CD8-positive, alpha-beta memory T cell (primary cell): ENCODE measurements around the gene SF1. TPM values are rescaled to one million over a fixed set of nuclear protein-coding genes. Genes with fewer than 3 reads are reported as not detected.
A peak's percentile ranks its signal among the peaks of the same experiment; 100 is the strongest.

Experiments used
- CTCF ChIA-PET: fragments of 350-600 bp; sonication (Branson Sonifier 250); formaldehyde crosslinking; loops from one replicate; lab custom pipeline; 2021; ENCODE audit warnings: antibody characterized with exemption; lab: Charles Lee
- POLR2A ChIA-PET: fragments of 350-600 bp; sonication (Branson Sonifier 250); formaldehyde crosslinking; loops from one replicate; lab custom pipeline; 2021; ENCODE audit warnings: antibody characterized with exemption; lab: Charles Lee
- DNase-seq, 5 donors: peaks; one replicate each; pipeline versions ENCODE4 v3.0.0 to v3.0.0-alpha.2; 2020 to 2022; ENCODE audit warnings: mixed read lengths in 1 of 5
- H3K27ac ChIP-seq: one replicate; pipeline ENCODE4 v1.7.0; 2013; ENCODE audit warnings: low read depth, mild to moderate bottlenecking, low read length, moderate library complexity
- H3K27me3 ChIP-seq: 2 replicates; pipeline ENCODE4 v1.7.0; 2013; ENCODE audit warnings: low read length, mild to moderate bottlenecking; ENCODE audit not compliant: insufficient read depth, poor library complexity, severe bottlenecking
- H3K36me3 ChIP-seq: 2 replicates; pipeline ENCODE4 v1.7.0; 2013; ENCODE audit warnings: mild to moderate bottlenecking, low read length, moderate library complexity; ENCODE audit not compliant: insufficient read depth
- H3K4me1 ChIP-seq: 2 replicates; pipeline ENCODE4 v1.7.0; 2013; ENCODE audit warnings: mild to moderate bottlenecking, low read length, moderate library complexity; ENCODE audit not compliant: insufficient read depth
- H3K4me3 ChIP-seq: 2 replicates; pipeline ENCODE4 v1.7.0; 2013; ENCODE audit warnings: mild to moderate bottlenecking, low read length
- H3K9me3 ChIP-seq: 2 replicates; pipeline ENCODE4 v1.7.0; 2013; ENCODE audit warnings: mild to moderate bottlenecking, low read length
- H3K27ac Mint-ChIP-seq, 8 donors: one replicate each; pipeline ENCODE4 v1.8.0; 2020 to 2021; ENCODE audit warnings: mixed read lengths in 8 of 8, mild to moderate bottlenecking in 6 of 8, inconsistent platforms in 3 of 8, moderate library complexity in 3 of 8
- H3K27me3 Mint-ChIP-seq, 2 donors: one replicate each; pipeline ENCODE4 v1.8.0; 2020 to 2021; ENCODE audit warnings: mixed read lengths in 2 of 2, mild to moderate bottlenecking in 1 of 2, moderate library complexity in 1 of 2
- H3K36me3 Mint-ChIP-seq, 3 donors: one replicate each; pipeline ENCODE4 v1.8.0; 2020 to 2021; ENCODE audit warnings: mixed read lengths in 3 of 3, inconsistent platforms in 1 of 3, mild to moderate bottlenecking in 1 of 3
- H3K4me1 Mint-ChIP-seq, 3 donors: one replicate each; pipeline ENCODE4 v1.8.0; 2020 to 2021; ENCODE audit warnings: mixed read lengths in 3 of 3, inconsistent platforms in 1 of 3, mild to moderate bottlenecking in 1 of 3
- H3K4me3 Mint-ChIP-seq, 7 donors: one replicate each; pipeline ENCODE4 v1.8.0; 2020 to 2021; ENCODE audit warnings: mixed read lengths in 7 of 7, mild to moderate bottlenecking in 6 of 7, moderate library complexity in 4 of 7, inconsistent platforms in 2 of 7
- H3K9me3 Mint-ChIP-seq, 5 donors: one replicate each; pipeline ENCODE4 v1.8.0; 2020 to 2022; ENCODE audit warnings: mixed read lengths in 5 of 5, mild to moderate bottlenecking in 3 of 5, moderate library complexity in 2 of 5, inconsistent platforms in 1 of 5
- polyA plus RNA-seq: library from polyadenylated mRNA; unstranded; fragments of 300-500 nt; fragmentation: Illumina TruSeq; gene quantifications from one replicate; pipeline ENCODE4 v1.2.3, GENCODE V29; 2021
- total RNA-seq, 2 experiments: library from RNA; stranded (reverse); gene quantifications; one replicate each; pipeline ENCODE4 v1.2.3, GENCODE V29; 2021

Gene SF1
- total and polyA plus RNA-seq, 3 experiments from 2014 or later, result 176 to 423 (median 403) TPM

GRCh38 chr11:64767344-64768299 is 10.7 kb downstream of the SF1 start:
- no peak overlapping the region for H3K4me3 ChIP-seq
- H3K36me3 Mint-ChIP-seq, result peaks cover 26 to 92% (median 49%) of the 10 kb centered on the region in 3 donors
- peak overlapping the region; percentile 17 for H3K27ac ChIP-seq
- H3K4me3 Mint-ChIP-seq, result peak overlapping the region; percentile 33 to 83 (median 64)
- no peaks in the 10 kb centered on the region for H3K9me3 Mint-ChIP-seq
- H3K27me3 Mint-ChIP-seq, result peaks cover 0 to 6% of the 10 kb centered on the region in 2 donors
- POLR2A ChIA-PET, result interaction anchor here (3.4 to 15.8 kb wide), 2 partner anchors 10 to 24 kb away, joined by 37 to 220 read pairs; partner anchors contain the start of genes RASGRP2 and SF1
- H3K4me1 ChIP-seq, result peaks cover 91% of the 10 kb centered on the region
- no peaks in the 10 kb centered on the region for H3K9me3 ChIP-seq
- CTCF ChIA-PET, result interaction anchor here (0.7 to 26.7 kb wide), 9 partner anchors 8 to 97 kb away, joined by 3 to 441 read pairs (median 4); partner anchors contain the start of genes MAP4K2, RASGRP2 and SF1
- DNase-seq, result peak; percentile 72 to 88 (median 79)
- peak overlapping the region; percentile 84 to 95 (median 89) for H3K27ac Mint-ChIP-seq
- H3K4me1 Mint-ChIP-seq, result peaks cover 80 to 94% (median 89%) of the 10 kb centered on the region in 3 donors
- H3K27me3 ChIP-seq, result no peaks in the 10 kb centered on the region
- H3K36me3 ChIP-seq, result peaks cover 71% of the 10 kb centered on the region

- Mint-ChIP-seq H3K4me1 (peaks cover 80 to 94% (median 89%) of the 10 kb centered on the region in 3 donors), H3K27ac (peak overlapping the region in 7 of 8 donors; percentile 17 to 95 (median 89)), H3K27me3 (peaks cover 0 to 6% of the 10 kb centered on the region in 2 donors), H3K4me3 (peak overlapping the region in 2 of 7 donors; percentile 59 to 77), H3K9me3 (no peaks in the 10 kb centered on the region), H3K36me3 (peaks cover 26 to 91% (median 48%) of the 10 kb centered on the region in 3 donors)
- DNase-seq, result peak in 1 of 5 donors; percentile 49
- ChIA-PET CTCF (interaction anchor here (1.3 to 26.7 kb wide), 4 partner anchors 10 to 98 kb away, joined by 3 to 441 read pairs (median 8); partner anchors contain the start of gene RASGRP2), POLR2A (interaction anchor here (1.2 to 15.8 kb wide), 3 partner anchors 11 to 23 kb away, joined by 3 to 220 read pairs (median 37); partner anchors contain the start of genes RASGRP2 and SF1)
- Histone ChIP-seq H3K4me1 (peaks cover 91% of the 10 kb centered on the region), H3K9me3 (no peaks in the 10 kb centered on the region), H3K27ac (peak overlapping the region; percentile 17), H3K4me3 (no peak overlapping the region), H3K27me3 (no peaks in the 10 kb centered on the region), H3K36me3 (peaks cover 64% of the 10 kb centered on the region)
Observed at GRCh38 chr11:64766881-64767280, 11.5 kb downstream of the SF1 start.

- Histone ChIP-seq H3K27ac (no peak overlapping the region), H3K27me3 (no peaks in the 10 kb centered on the region), H3K36me3 (peaks cover 56% of the 10 kb centered on the region), H3K4me1 (peaks cover 92% of the 10 kb centered on the region), H3K9me3 (no peaks in the 10 kb centered on the region), H3K4me3 (no peak overlapping the region)
- H3K4me3 Mint-ChIP-seq, result peak overlapping the region in 5 of 7 donors; percentile 27 to 79 (median 74)
- POLR2A ChIA-PET, result interaction anchor here (0.6 to 15.8 kb wide), 6 partner anchors 10 to 86 kb away, joined by 3 to 220 read pairs (median 4); partner anchors contain the start of genes RASGRP2 and SF1
- CTCF ChIA-PET, result interaction anchor here (1.0 to 26.7 kb wide), 4 partner anchors 8 to 344 kb away, joined by 3 to 441 read pairs (median 11); partner anchors contain the start of gene RASGRP2
- H3K27me3 Mint-ChIP-seq, result peaks cover 0 to 6% of the 10 kb centered on the region in 2 donors
- peak overlapping the region in 7 of 8 donors; percentile 38 to 94 (median 82) for H3K27ac Mint-ChIP-seq
- peaks cover 79 to 92% (median 89%) of the 10 kb centered on the region in 3 donors for H3K4me1 Mint-ChIP-seq
- DNase-seq, result peak in 2 of 5 donors; percentile 47 to 54
- H3K9me3 Mint-ChIP-seq, result no peaks in the 10 kb centered on the region
- peaks cover 26 to 87% (median 44%) of the 10 kb centered on the region in 3 donors for H3K36me3 Mint-ChIP-seq
Observed at GRCh38 chr11:64765851-64766665, 12.3 kb downstream of the SF1 start.

- peak overlapping the region; percentile 74 to 84 (median 79) for H3K4me3 Mint-ChIP-seq
Observed at GRCh38 chr11:64765291-64765850, 13.0 kb downstream of the SF1 start.

GRCh38 chr11:64764753-64765152 is 13.6 kb downstream of the SF1 start:
- Mint-ChIP-seq H3K9me3 (no peaks in the 10 kb centered on the region), H3K4me1 (peaks cover 87 to 95% (median 91%) of the 10 kb centered on the region in 3 donors)
- H3K4me1 ChIP-seq, result peaks cover 92% of the 10 kb centered on the region

More at GRCh38 chr11:64765291-64765850, 13.0 kb downstream of the SF1 start:
- CTCF ChIA-PET, result interaction anchor here (1.0 to 26.7 kb wide), 4 partner anchors 9 to 345 kb away, joined by 3 to 441 read pairs (median 8); partner anchors contain the start of gene RASGRP2
- Mint-ChIP-seq H3K9me3 (no peaks in the 10 kb centered on the region), H3K27ac (peak overlapping the region; percentile 71 to 94 (median 84)), H3K4me1 (peaks cover 82 to 92% (median 89%) of the 10 kb centered on the region in 3 donors), H3K27me3 (peaks cover 0 to 6% of the 10 kb centered on the region in 2 donors), H3K36me3 (peaks cover 23 to 83% (median 41%) of the 10 kb centered on the region in 3 donors)
- H3K9me3 ChIP-seq, result no peaks in the 10 kb centered on the region
- H3K27me3 ChIP-seq, result no peaks in the 10 kb centered on the region
- H3K36me3 ChIP-seq, result peaks cover 49% of the 10 kb centered on the region
- no peak overlapping the region for H3K27ac ChIP-seq
- POLR2A ChIA-PET, result interaction anchor here (0.8 to 15.8 kb wide), 4 partner anchors 12 to 75 kb away, joined by 3 to 220 read pairs (median 24); partner anchors contain the start of genes RASGRP2 and SF1
- H3K4me3 ChIP-seq, result peak overlapping the region; percentile 47
- H3K4me1 ChIP-seq, result peaks cover 92% of the 10 kb centered on the region
- peak in 2 of 5 donors; percentile 39 to 47 for DNase-seq

DNA sequence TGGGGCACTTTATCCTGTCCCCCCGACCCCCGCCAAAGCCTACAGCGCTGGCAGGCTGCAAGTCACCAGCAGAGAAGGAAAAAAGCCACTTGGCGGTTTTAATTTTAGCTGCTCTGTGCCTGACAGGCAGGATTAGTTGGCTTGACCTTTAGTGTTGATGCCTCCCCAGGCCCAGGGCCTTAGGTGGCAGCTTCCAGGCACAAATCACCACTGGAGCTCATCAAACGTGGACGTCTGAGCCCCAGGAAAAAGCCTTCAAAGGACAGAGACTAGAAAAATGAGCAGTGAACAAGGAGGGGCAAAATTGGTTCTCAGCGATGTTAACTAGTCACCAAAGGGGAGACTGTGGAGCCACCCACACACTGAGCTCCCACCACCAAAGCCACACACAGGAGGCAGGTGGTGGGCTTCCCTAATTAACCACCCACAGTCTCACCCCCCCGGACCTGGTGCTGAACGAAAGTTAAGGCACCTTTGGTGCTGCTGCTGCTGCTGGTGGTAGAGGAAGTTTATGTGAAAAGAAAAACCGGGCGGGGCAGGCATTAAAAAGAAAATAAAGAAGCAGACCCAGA is 14.2 kb downstream of the SF1 start:
- Mint-ChIP-seq H3K27ac (peak overlapping the region; percentile 77 to 97 (median 90)), H3K4me1 (peaks cover 85 to 95% (median 90%) of the 10 kb centered on the region in 3 donors), H3K4me3 (peak overlapping the region; percentile 74 to 84 (median 79)), H3K9me3 (no peaks in the 10 kb centered on the region), H3K27me3 (peaks cover 0 to 6% of the 10 kb centered on the region in 2 donors), H3K36me3 (peaks cover 16 to 73% (median 33%) of the 10 kb centered on the region in 3 donors)
- H3K27me3 ChIP-seq, result no peaks in the 10 kb centered on the region
- H3K9me3 ChIP-seq, result no peaks in the 10 kb centered on the region
- H3K4me3 ChIP-seq, result peak overlapping the region; percentile 47
- peak; percentile 55 to 89 (median 84) for DNase-seq
- no peak overlapping the region for H3K27ac ChIP-seq
- POLR2A ChIA-PET, result interaction anchor here (0.6 to 15.8 kb wide), 8 partner anchors 8 to 479 kb away, joined by 3 to 220 read pairs (median 8); partner anchors contain the start of genes MEN1, RASGRP2 and SF1
- CTCF ChIA-PET, result interaction anchor here (0.8 to 26.7 kb wide), 6 partner anchors 10 to 75 kb away, joined by 3 to 441 read pairs (median 7); partner anchors contain the start of genes RASGRP2 and SF1
- peaks cover 92% of the 10 kb centered on the region for H3K4me1 ChIP-seq
- peaks cover 36% of the 10 kb centered on the region for H3K36me3 ChIP-seq

More at GRCh38 chr11:64764753-64765152, 13.6 kb downstream of the SF1 start:
- no peaks in the 10 kb centered on the region for H3K9me3 ChIP-seq
- ChIA-PET CTCF (interaction anchor here (1.4 to 26.7 kb wide), 4 partner anchors 10 to 17 kb away, joined by 3 to 441 read pairs (median 8); partner anchors contain the start of genes RASGRP2 and SF1), POLR2A (interaction anchor here (0.6 to 15.8 kb wide), 6 partner anchors 10 to 480 kb away, joined by 3 to 220 read pairs (median 11); partner anchors contain the start of genes RASGRP2 and SF1)
- Mint-ChIP-seq H3K36me3 (peaks cover 21 to 77% (median 39%) of the 10 kb centered on the region in 3 donors), H3K4me3 (peak overlapping the region; percentile 74 to 84 (median 79)), H3K27me3 (peaks cover 0 to 6% of the 10 kb centered on the region in 2 donors), H3K27ac (peak overlapping the region; percentile 77 to 97 (median 90))
- no peaks in the 10 kb centered on the region for H3K27me3 ChIP-seq
- peaks cover 43% of the 10 kb centered on the region for H3K36me3 ChIP-seq
- peak in 1 of 5 donors; percentile 41 for DNase-seq
- H3K27ac ChIP-seq, result no peak overlapping the region
- peak overlapping the region; percentile 47 for H3K4me3 ChIP-seq
